ENCODE results near the gene UTP4. TPM values are rescaled to one million over a fixed set of nuclear protein-coding genes. Genes with fewer than 3 reads are reported as not detected.
A peak's percentile ranks its signal among the peaks of the same experiment; 100 is the strongest.

UTP4 gene
- total RNA-seq, 1 donor from 2014 or later: 51.9 TPM

DNA sequence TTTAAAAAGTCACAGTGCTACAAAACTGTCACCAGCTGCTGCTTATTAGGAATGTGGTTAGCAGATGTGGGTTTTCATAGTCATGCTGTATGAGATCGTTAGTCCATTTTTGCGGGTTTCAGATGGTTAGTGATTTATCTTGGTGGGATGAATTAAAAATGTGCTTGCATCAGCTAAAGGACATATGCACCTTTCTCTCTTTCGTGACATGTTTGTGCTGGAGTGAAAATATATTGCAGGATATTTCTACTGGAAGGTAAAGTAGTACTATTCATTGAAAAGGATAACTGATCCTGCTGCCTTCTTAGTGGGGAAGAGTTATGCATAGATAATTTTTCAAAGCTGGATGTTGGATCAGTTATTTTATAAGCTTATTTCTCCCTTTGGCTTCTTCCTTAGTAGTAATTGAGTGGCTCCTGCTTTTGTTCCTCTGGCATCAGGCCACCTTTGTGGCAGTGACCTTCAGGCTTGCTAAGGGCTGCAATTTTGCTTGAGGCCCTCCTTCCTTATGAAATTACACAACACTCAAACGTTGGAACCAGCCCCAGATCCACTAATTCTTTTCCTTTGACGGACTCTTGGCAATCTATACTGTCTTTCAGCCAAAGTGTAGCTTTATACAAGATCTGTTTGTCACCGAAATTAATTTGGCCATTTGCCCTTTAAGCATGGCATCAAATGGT lies 47.0 kb downstream of the UTP4 start:
- H3K27me3 Mint-ChIP-seq: no peaks in the 10 kb centered on the region
- H3K27ac Mint-ChIP-seq: no peak overlapping the region
- H3K4me3 Mint-ChIP-seq: no peak overlapping the region
- no peaks in the 10 kb centered on the region for H3K36me3 Mint-ChIP-seq
- no peaks in the 10 kb centered on the region for H3K9me3 Mint-ChIP-seq
- H3K4me1 Mint-ChIP-seq (ENCODE audit: unreplicated experiment): peaks cover 21% of the 10 kb centered on the region
- DNase-seq (ENCODE audit: extremely low spot score, unreplicated experiment): no peak
- TF ChIP-seq, protein P1, sequence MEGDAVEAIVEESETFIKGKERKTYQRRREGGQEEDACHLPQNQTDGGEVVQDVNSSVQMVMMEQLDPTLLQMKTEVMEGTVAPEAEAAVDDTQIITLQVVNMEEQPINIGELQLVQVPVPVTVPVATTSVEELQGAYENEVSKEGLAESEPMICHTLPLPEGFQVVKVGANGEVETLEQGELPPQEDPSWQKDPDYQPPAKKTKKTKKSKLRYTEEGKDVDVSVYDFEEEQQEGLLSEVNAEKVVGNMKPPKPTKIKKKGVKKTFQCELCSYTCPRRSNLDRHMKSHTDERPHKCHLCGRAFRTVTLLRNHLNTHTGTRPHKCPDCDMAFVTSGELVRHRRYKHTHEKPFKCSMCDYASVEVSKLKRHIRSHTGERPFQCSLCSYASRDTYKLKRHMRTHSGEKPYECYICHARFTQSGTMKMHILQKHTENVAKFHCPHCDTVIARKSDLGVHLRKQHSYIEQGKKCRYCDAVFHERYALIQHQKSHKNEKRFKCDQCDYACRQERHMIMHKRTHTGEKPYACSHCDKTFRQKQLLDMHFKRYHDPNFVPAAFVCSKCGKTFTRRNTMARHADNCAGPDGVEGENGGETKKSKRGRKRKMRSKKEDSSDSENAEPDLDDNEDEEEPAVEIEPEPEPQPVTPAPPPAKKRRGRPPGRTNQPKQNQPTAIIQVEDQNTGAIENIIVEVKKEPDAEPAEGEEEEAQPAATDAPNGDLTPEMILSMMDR (conservative IDR thresholded peaks at IDR 0.05): no peak

DNA sequence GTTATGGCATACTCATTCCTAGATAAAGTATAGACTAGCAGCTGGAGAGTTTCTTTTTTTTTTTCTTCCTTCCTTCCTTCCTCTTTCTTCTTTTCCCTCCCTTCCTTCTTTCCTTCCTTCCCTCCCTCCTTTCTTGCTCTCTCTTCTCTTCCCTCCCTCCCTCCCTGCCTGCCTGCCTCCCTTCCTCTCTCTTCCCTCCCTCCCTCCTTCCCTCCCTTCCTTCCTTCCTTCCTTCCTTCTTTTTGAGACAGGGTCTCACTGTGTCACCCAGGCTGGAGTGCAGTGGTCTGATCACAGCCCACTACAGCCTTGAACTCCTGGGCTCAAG lies 47.5 kb downstream of the UTP4 start:
- Mint-ChIP-seq H3K9me3 (no peaks in the 10 kb centered on the region), H3K27me3 (no peaks in the 10 kb centered on the region), H3K4me1 (ENCODE audit: unreplicated experiment) (peaks cover 21% of the 10 kb centered on the region), H3K27ac (no peak overlapping the region), H3K36me3 (no peaks in the 10 kb centered on the region), H3K4me3 (no peak overlapping the region)
- no peak for DNase-seq (ENCODE audit: extremely low spot score, unreplicated experiment)
- TF ChIP-seq, protein P1 (conservative IDR thresholded peaks at IDR 0.05): no peak

- Mint-ChIP-seq H3K27ac (no peak overlapping the region), H3K36me3 (no peaks in the 10 kb centered on the region), H3K27me3 (no peaks in the 10 kb centered on the region), H3K4me3 (no peak overlapping the region), H3K9me3 (no peaks in the 10 kb centered on the region), H3K4me1 (ENCODE audit: unreplicated experiment) (peaks cover 21% of the 10 kb centered on the region)
- TF ChIP-seq, protein P1 (conservative IDR thresholded peaks at IDR 0.05): no peak
- no peak for DNase-seq (ENCODE audit: extremely low spot score, unreplicated experiment)
Observed at GRCh38 chr16:69182730-69183416, 50.4 kb downstream of the UTP4 start.

- Mint-ChIP-seq H3K27ac (peak within 1 kb of the TSS; percentile 92), H3K36me3 (peaks cover 9% of the 10 kb centered on the region), H3K4me1 (ENCODE audit: unreplicated experiment) (peaks cover 32% of the 10 kb centered on the region), H3K27me3 (no peaks in the 10 kb centered on the region), H3K4me3 (peak within 1 kb of the TSS; percentile 95), H3K9me3 (no peaks in the 10 kb centered on the region)
- peak; percentile 95 for DNase-seq (ENCODE audit: extremely low spot score, unreplicated experiment)
- TF ChIP-seq, protein P1 (conservative IDR thresholded peaks at IDR 0.05): no peak
Observed at GRCh38 chr16:69186642-69187445, 54.4 kb downstream of the UTP4 start, which contains the start of gene SNTB2. Gene SNTB2, plus strand, starts transcription at chr16:69187164. Its CDS starts 3 bp downstream, at chr16:69187167.

- Mint-ChIP-seq H3K36me3 (peaks cover 9% of the 10 kb centered on the region), H3K27ac (peak overlapping the region; percentile 86), H3K4me1 (ENCODE audit: unreplicated experiment) (peaks cover 32% of the 10 kb centered on the region), H3K4me3 (peak overlapping the region; percentile 90), H3K27me3 (no peaks in the 10 kb centered on the region), H3K9me3 (no peaks in the 10 kb centered on the region)
- TF ChIP-seq, protein P1 (conservative IDR thresholded peaks at IDR 0.05): no peak
- peak; percentile 73 for DNase-seq (ENCODE audit: extremely low spot score, unreplicated experiment)
Observed at GRCh38 chr16:69187446-69188235, 55.2 kb downstream of the UTP4 start.

Data from type B pancreatic cell (in vitro differentiated cells).